GM18520 (cell line): ENCODE measurements around the gene RPA3.
"Not testable (repeated sequence)": the region's sequence is repeated elsewhere in the genome, so short reads cannot be mapped to it uniquely, and the experiment has no call there.

ENCODE experiments used
- ATAC-seq: cut with Tn5 transposase; IDR thresholded peaks from one replicate; pipeline ENCODE4 v1.9.1; 2021; ENCODE audit not compliant: unreplicated experiment

The RPA3 gene

DNA sequence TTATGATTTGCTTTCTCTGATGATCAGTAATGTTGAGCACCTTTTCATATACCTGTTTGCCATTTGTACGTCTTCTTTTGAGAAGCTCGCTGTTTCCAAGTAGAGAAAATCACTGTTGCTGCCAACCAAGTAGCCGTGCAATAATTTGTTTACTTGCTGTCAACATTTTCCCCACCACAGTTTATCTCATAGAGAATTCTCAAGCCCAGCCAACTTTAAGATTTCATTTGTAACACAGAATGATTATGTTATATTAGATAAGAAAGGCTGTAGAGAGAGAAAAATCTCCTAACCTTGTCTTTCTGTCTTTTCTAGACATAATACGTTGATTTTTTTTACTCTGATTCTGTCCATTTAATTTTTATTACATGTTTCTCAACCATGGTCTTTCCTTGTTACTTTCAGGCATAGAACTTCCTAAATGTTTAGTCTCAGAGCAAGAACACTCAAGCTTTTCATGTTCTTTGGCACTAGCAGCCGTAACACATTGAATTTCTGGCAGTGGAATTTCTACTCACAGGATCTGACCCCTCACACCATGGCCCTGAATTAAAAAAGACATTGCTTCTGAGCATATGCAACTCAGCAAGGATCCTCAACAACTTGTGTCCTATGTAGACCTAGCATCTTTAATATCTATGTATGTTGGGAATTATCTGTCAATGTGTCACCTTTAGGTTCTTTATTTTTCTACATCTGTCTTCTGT, 23.1 kb downstream of the RPA3 start:
- no peak for ATAC-seq

DNA sequence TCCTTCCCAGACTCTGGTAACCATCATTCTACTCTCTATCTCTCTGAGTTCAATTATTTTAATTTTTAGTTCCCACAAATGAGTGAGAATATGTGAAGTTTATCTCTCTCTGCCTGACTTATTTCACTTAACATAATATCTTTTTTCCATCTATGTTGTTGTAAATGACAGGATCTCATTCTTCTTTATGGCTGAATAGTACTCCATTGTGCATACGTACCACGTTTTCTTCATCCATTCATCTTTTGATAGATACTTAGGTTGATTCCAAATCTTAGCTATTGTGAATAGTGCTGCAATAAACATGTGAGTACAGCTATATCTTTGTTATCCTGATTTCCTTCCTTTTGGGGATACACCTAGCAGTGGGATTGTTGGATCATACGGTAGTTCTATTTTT, 23.9 kb downstream of the RPA3 start:
- ATAC-seq, result no peak

DNA sequence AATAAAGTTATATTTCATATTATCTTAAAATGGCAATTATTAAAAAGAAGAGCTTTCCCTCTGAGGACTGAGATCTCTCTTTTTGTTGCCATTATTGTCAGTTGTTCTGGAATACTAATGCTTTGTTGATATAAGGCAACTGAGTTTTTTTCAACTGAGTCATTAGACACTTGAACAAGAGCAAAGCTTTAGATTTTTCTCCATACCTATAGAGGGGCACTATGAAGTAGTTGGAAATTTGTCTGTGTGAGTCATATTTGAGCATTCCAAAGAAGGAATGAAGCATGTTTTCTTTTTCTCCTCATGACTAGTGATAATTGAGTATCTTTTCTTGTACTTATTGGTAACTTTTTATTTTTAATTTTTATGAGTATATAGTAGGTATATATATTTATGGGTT, 24.5 kb downstream of the RPA3 start:
- no peak for ATAC-seq

- ATAC-seq, result no peak
Observed at GRCh38 chr7:7688956-7689355, 29.5 kb downstream of the RPA3 start.

GRCh38 chr7:7688310-7688709, 30.1 kb downstream of the RPA3 start:
- no peak for ATAC-seq

- no peak for ATAC-seq
Observed at GRCh38 chr7:7687800-7688199, 30.6 kb downstream of the RPA3 start.

GRCh38 chr7:7686811-7687508, 31.4 kb downstream of the RPA3 start:
- ATAC-seq, result no peak

DNA sequence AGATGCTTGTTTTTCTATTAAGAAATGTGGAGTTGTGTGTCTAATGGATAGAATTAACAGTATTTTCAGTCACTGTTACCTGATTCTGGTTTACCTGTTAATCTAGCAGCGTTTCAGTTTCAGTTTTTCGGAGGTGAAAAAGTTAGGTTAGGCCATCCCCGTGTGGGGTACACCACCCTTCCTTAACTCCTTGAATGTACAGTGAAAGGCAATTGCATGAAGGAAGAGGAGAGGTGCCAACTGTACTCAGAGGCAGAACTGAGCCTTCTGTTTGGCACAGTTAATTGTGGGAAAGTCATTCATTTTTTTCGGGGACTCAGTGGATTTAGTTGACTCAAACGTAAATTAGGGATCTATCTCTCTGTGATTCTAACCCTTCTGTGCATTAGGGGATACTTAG, 35.5 kb downstream of the RPA3 start:
- ATAC-seq, result no peak

DNA sequence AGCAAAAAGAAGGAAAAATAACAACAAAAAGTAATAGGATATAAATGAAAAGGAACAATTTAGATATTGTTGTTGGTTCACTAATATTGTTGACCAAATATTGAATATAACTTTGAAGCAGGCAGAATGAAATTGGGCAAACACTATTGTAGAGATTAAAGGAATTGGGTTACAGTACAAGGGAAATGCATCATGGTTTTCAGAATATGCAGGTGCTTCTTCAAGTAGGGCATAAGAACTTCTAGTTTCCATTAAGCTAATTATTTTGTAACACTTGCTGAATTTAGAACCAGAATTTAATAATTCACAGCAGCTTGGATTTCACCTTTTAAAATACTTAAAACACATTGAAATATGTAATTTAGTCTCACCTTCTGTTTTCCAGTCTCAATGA, 36.5 kb downstream of the RPA3 start:
- no peak for ATAC-seq

GRCh38 chr7:7681191-7681935, 37.0 kb downstream of the RPA3 start:
- ATAC-seq, result peak; percentile 50

DNA sequence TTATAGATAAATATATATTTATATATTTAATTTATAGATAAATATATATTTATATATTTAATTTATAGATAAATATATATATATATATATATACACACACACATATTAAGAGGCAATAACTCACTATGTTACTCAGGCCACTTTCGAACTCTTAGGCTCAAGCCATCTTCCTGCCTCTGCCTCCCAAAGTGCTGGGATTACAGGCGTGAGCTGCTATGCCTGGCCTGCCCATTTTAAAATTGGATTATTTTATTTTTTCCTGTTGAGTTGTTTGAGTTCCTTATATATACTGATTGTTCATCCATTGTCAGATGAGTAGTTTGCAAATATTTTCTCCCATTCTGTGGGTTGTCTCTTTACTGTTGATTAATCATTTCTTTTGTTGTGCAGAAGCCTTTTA, 38.8 kb downstream of the RPA3 start:
- not testable (repeated sequence) for ATAC-seq

DNA sequence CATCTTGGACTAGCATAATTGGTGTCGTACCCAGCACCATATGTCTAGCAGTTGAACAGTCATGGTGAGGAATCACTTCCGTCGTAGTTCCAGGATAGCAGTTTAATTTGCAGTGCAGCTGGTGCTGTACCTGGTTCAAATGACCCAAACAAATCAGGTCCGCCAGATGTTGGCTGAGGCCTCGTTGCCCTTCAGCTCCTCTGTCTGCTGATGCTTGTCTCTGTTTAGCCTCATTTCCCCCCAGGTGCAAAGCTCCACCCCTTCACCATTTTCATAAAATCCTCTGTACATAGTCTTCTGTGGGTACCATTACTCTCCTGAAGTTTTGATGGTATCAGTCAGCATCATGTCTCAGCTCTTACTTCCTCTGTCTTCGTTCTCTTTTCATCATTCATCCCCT, 42.7 kb downstream of the RPA3 start:
- ATAC-seq, result no peak

DNA sequence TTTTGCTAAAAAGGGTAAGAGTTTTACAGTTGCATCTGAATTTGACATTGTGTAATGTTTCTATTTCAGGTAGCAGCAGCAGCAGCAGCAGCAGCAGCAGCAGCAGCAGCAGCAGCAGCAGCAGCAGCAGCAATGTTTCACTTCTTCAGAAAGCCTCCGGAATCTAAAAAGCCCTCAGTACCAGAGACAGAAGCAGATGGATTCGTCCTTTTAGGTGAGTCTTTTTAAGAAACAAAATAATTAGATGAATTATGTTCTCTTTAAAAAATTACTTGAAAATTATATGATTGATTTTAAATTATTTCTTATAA, 45.2 kb downstream of the RPA3 start:
- no peak for ATAC-seq

- no peak for ATAC-seq
Observed at GRCh38 chr7:7672545-7673239, 45.7 kb downstream of the RPA3 start.

- ATAC-seq, result no peak
Observed at GRCh38 chr7:7671361-7671760, 47.0 kb downstream of the RPA3 start.

- no peak for ATAC-seq
Observed at GRCh38 chr7:7670490-7670889, 47.9 kb downstream of the RPA3 start.

DNA sequence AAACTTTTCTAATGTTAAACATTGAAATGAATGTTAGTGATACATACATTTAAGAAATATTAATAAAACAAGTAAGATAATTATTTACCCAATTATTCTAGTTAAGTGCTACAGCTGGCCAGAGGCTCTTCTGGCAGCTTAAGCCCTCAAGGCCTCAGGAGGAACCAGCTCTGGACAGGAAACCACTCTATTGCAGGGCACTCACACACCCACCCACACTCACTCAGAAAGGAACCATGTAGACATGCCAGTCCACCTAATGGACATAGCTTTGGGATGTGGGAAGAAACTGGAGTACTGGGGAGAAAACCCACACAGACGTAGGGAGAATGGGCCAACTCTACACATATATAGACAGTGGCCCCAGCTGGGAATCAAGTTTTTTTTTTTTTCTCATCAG, 49.7 kb downstream of the RPA3 start:
- ATAC-seq, result no peak

- ATAC-seq, result no peak
Observed at GRCh38 chr7:7667187-7667586, 51.2 kb downstream of the RPA3 start.

DNA sequence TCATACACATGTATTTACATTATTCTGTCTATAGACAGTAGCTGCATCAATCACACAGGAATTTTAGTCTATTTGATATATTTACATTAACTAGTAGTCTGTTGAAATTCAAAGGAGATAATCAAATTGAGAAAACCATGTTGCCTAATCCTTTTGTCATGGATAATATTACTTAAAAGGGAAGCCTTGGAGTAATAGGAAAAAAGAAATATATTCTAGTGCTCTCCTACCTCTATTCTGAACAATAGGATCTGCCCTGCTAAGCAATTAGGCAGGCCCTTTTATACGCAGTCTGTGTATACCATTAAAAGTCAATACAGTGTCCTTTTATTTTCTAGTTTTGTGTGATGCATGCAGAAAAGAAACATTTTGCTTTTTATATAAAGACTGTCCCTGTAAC, 53.4 kb downstream of the RPA3 start:
- no peak for ATAC-seq

GRCh38 chr7:7664291-7664690, 54.1 kb downstream of the RPA3 start:
- ATAC-seq, result no peak

- no peak for ATAC-seq
Observed at GRCh38 chr7:7662527-7662926, 55.9 kb downstream of the RPA3 start.

GRCh38 chr7:7656459-7656858, 61.9 kb downstream of the RPA3 start:
- not testable (repeated sequence) for ATAC-seq
